GM18868 (cell line): ENCODE data around the gene CEP72.
"Not testable (repeated sequence)": the region's sequence is repeated elsewhere in the genome, so short reads cannot be mapped to it uniquely, and the experiment has no call there.

Experiments
- ATAC-seq: cut with Tn5 transposase; IDR thresholded peaks from one replicate; pipeline ENCODE4 v1.9.1; 2021; ENCODE audit warnings: mild to moderate bottlenecking, moderate library complexity; ENCODE audit not compliant: unreplicated experiment

Gene CEP72

DNA sequence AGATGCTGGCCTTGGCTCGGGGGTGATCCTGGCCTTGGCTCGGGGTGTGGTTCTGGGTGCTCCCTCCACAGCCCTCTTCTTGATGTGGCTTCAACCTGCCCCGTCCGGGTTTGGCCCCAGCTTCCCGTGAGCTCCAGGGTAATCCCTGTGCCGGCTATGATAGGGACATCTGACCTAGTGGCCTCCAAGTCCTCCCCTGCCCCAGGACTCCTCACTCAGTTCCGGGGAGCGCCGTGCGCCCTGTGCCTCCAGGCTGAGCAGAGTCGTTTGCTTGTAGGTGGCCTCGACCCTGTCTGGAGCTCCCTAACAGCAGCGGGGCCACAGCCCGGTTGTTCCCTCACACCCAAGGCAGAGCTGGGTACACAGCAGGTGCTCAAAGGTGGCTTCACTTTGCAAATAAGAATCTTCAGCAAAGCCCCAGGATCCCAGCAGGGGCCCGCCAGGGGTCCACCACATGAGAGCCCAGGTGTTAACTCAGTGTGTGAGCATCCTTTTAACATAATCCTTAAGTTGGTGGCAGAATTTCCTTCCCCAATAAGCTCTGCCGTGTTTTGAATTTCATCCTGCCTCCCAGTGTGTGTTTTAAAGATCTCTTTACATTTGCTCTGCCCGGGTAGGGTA is 32.3 kb upstream of the CEP72 start:
- no peak for ATAC-seq

DNA sequence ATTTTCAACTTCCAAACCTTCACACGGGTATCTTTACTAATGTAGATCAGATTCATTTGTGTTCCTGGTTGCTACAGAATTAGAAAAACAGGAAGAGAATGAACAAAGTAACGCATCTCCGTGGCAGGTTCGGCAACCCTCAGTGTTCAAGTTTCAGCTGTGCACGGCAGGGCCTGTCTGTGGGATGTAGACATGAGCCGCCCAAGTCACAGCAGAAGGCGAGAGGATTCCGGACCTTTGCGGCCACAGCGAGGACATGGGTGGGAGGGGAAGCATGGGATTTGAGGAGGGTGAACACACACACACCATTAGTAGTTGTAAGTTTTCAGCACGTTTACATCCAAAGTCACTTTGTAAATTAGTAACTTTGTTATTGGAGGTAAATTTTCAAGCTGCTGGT is 31.7 kb upstream of the CEP72 start:
- ATAC-seq = no peak

GRCh38 chr5:581266-581665 is 30.9 kb upstream of the CEP72 start:
- no peak for ATAC-seq

- ATAC-seq = no peak
Observed at GRCh38 chr5:581941-582340, 30.2 kb upstream of the CEP72 start.

DNA sequence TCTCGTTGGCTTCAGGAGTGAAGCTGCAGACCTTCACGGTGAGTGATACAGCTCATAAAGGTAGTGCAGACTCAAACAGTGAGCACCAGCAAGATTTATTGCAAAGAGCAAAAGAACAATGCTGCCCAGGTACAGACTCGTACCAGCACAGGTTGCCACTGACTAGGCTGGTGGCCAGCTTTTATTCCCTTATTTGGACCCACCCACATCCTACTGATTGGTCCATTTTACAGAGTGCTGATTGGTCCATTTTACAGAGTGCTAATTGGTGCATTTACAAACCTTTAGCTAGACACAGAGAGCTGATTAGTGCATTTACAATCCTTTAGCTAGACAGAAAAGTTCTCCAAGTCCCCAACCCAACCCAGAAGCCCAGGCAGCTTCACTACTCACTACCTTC is 29.7 kb upstream of the CEP72 start:
- ATAC-seq = not testable (repeated sequence)

GRCh38 chr5:582936-583635 is 29.1 kb upstream of the CEP72 start:
- no peak for ATAC-seq

- ATAC-seq = no peak
Observed at GRCh38 chr5:583645-584044, 28.5 kb upstream of the CEP72 start.

DNA sequence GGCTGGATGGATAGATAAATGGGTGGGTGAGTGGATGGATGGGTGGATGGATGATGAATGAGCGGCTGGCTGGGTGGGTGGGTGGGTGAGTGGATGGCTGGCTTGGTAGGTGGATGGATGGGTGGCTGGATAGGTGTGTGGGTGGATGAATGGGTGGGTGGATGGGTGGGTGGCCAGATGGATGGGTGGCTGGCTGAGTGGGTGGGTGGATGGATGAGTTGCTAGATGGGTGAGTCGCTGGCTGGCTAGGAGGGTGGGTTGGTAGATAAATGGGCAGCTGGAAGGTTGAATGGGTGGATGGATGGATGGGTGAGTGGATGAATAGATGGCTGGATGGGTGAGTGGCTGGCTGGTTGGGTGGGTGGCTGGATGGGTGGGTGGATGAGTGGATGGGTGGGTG is 27.9 kb upstream of the CEP72 start:
- ATAC-seq = no peak

DNA sequence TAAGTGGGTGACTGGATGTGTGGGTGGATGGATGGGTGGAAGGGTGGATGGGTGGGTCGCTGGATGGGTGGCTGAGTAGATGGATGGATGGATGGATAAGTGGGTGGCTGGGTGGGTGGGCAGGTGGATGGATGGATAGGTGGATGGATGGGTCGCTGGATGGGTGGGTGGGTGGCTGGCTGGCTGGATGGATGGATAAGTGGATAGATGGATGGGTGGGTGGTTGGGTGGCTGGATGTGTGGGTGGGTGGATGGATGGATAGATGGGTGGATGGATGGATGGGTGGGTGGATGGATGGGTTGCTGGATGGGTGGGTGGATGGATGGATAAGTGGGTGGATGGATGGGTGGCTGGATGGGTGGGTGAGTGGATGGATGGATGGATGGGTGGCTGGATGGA is 27.3 kb upstream of the CEP72 start:
- ATAC-seq = no peak

DNA sequence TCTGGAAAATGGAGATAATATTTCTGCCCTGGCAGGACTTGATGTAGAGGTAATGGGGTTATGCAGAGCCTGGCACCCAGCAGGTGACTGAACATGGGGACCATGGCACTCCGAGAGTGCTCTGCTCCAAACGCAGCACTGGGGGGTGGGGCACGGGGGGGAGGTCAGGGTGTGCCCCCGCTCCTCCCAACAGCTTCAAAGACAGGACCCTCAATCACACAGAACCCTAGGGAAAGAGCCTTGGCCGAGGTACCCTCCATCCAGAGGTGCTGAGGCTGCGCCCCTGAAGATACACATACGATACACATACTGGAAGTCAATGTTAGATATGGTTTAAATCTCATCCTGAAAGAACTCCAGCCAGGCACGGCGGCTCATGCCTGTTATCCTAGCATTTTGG is 26.6 kb upstream of the CEP72 start:
- ATAC-seq = no peak

- ATAC-seq = no peak
Observed at GRCh38 chr5:585962-586628, 26.0 kb upstream of the CEP72 start.

DNA sequence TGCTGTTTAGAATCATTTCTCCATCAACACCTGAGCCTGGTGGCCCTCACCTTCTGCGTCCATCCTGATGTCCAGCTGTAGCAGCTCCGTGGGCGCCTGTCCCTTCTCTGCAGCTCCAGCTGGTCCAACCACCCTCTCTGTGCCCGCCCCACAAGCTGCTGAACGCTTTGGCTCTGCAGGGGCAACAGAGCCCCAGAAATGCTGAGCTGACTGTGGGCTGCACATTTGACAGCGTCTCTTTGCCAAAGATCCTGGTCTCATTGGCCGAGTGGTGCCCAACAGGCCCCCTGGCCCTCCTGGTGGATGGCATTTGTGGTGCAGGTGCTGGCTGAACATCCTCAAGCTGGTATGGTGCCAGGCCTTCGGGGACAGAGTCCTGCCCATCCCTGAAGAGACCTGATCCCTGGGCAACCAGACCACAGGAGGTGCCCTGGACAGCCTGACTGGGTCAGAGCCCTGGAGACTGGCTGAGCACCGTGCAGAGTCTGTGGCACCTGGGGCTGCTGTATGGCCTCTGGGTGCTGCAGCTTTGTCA is 25.3 kb upstream of the CEP72 start:
- ATAC-seq = no peak

- ATAC-seq = no peak
Observed at GRCh38 chr5:587403-587802, 24.7 kb upstream of the CEP72 start.

DNA sequence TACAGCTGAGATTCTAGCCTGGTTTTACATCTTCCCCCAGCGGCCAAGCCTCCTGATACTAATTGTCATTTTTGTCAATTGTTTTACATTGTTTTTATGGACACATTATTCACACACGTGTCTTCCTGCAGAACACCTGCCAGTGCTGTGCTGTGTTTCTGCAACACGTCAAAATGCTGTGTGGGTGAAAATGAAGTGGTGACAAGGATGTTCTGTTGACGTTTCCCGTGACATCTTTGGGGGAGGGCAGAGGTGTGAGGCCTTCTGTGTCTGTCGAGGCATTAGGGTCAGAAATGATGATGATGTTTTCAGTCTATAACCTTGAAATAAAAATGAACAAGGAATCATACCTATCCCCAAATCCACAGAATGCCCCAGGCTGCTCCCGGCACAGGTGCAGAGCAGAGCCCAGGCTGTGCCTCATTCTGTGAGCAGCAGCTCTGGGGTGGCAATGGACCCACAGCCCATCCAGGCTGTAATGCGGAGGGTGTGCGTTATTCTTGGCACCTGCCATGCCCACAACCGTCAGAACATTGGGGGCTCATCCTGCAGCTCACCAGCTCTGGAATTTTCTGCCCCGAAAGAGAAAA is 23.6 kb upstream of the CEP72 start:
- no peak for ATAC-seq

- no peak for ATAC-seq
Observed at GRCh38 chr5:589173-589572, 23.0 kb upstream of the CEP72 start.

DNA sequence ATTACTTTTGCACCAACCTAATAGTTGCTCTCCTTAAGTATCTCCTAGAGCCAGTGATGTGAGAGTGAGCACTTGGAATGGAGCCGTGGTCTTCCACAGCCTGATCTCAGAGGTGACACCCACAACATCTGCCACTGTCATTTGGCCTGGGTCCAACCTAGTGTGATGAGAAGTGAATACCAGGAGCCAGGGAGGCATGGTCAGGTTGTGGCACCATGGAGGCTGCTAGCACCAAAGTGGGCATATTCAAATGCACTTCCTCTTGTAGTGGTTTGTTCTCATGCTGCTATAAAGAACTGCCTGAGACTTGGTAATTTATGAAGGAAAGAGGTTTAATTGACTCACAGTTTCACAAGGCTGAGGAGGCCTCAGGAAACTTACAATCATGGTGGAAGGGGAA is 22.6 kb upstream of the CEP72 start:
- ATAC-seq = no peak

DNA sequence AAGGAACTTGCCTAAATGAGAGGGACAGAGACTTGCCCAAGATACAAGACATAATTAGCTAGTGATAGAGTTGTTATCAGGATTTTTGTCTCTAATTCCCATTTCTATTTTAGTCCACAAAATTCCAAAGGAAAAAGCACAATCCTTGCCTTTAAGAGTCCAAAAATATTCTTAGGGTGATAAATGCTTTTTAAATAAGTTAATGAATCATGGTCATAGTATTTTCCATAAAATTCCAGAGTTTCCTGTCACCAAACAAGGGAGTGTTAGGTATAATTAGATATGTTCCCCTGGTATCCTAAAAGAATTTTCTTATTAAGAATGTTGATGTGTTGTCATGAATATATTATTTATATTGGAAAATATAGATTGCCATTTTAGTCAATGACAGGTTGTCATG is 21.8 kb upstream of the CEP72 start:
- no peak for ATAC-seq

DNA sequence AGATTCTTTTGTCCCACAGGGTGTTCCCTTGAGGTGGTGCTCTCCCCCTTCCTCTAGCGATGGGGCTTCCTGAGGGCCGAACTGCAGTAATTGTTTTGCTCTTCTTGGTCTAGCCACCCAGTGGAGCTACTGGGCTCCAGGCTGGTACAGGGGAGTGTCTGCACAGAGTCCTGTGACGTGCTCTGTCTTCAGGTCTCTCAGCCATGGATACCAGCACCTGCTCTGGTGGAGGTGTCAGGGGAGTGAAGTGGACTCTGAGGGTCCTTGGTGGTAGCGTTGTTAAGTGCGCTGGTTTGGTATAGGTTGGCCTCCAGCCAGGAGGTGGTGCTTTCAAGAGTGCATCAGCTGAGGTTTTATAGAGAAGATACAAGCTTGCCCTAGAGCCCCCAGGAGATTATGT is 20.4 kb upstream of the CEP72 start:
- ATAC-seq = no peak

GRCh38 chr5:592158-592557 is 20.0 kb upstream of the CEP72 start:
- no peak for ATAC-seq

DNA sequence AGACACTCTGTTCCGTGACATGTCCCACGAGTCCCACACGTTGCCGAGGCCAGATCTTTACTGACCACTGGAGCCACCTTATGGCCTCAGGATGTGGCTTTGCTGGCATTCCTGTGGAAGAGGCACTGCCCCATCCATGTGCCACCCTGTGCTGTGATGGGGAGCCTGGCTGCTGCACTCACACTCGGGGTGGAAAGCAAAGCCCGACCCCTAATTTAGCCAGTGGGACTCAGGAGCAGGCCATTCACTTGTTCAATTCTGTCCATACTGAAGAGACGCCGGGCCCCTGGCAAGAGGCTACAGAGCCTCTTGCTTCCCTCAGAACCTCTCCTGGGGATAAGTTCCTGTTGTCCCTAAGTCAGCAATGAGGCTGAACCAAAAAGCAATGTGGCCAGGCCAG is 18.6 kb upstream of the CEP72 start:
- no peak for ATAC-seq

GRCh38 chr5:594226-594860 is 17.8 kb upstream of the CEP72 start:
- no peak for ATAC-seq
